H1 (cell line): ENCODE results near the gene DNTT. TPM values are rescaled to one million over a fixed set of nuclear protein-coding genes. Genes with fewer than 3 reads are reported as not detected.

ENCODE experiments used
- CTCF ChIA-PET: fragments of 300-600 bp; sonication (Branson Sonifier 250); formaldehyde crosslinking; loops from one replicate; lab custom pipeline; 2021; ENCODE audit not compliant: partially characterized antibody; lab: Charles Lee
- POLR2A ChIA-PET: fragments of 300-600 bp; sonication (Branson Sonifier 250); formaldehyde crosslinking; loops from one replicate; lab custom pipeline; 2021; ENCODE audit warnings: inconsistent platforms; ENCODE audit not compliant: partially characterized antibody; lab: Charles Lee
- DNase-seq, 2 experiments: peaks; one replicate each; pipeline versions ENCODE4 v3.0.0 to v3.0.0-alpha.2; 2010 to 2022; ENCODE audit warnings: low spot score in 2 of 2, low read depth in 1 of 2, mixed read lengths in 1 of 2
- FAIRE-seq: peaks from 2 replicates; lab custom pipeline; 2011; peaks lifted over from hg19 to GRCh38; lab: Jason Lieb, UNC
- H2AFZ ChIP-seq: 2 replicates; pipeline ENCODE4 v1.8.1; 2012; ENCODE audit warnings: low read length, inconsistent platforms
- H2AK5ac ChIP-seq: 2 replicates; pipeline ENCODE4 v1.6.1; 2013; ENCODE audit warnings: low read depth, low read length
- H2BK120ac ChIP-seq: replicated peaks from 2 replicates; pipeline ENCODE3; 2013; ENCODE audit warnings: low read depth, low read length, inconsistent platforms
- H2BK12ac ChIP-seq: 2 replicates; pipeline ENCODE4 v1.6.1; 2013; ENCODE audit warnings: low read depth, low read length
- H2BK15ac ChIP-seq: 2 replicates; pipeline ENCODE4 v1.6.1; 2013; ENCODE audit warnings: low read length
- H2BK20ac ChIP-seq: 2 replicates; pipeline ENCODE4 v1.6.1; 2013; ENCODE audit warnings: low read length
- H2BK5ac ChIP-seq: 2 replicates; pipeline ENCODE4 v1.6.1; 2013; ENCODE audit warnings: low read depth, low read length
- H3K14ac ChIP-seq: 2 replicates; pipeline ENCODE4 v1.6.1; 2013; ENCODE audit warnings: inconsistent platforms; ENCODE audit not compliant: insufficient read length
- H3K18ac ChIP-seq: 2 replicates; pipeline ENCODE4 v1.6.1; 2013; ENCODE audit warnings: low read length; ENCODE audit errors: extremely low read depth
- H3K23ac ChIP-seq: 2 replicates; pipeline ENCODE4 v1.6.1; 2013; ENCODE audit warnings: inconsistent platforms; ENCODE audit not compliant: insufficient read length
- H3K23me2 ChIP-seq: 2 replicates; pipeline ENCODE4 v1.6.1; 2013; ENCODE audit warnings: low read depth, low read length
- H3K27ac ChIP-seq: 2 replicates; pipeline ENCODE4 v1.6.1; 2011; ENCODE audit warnings: low read depth, low read length, inconsistent platforms
- H3K27me3 ChIP-seq, 4 experiments: replicated peaks in 1 of 4; 1 replicate in 1 of 4; 2 replicates in 3 of 4; pipeline versions ENCODE4 v1.6.1 to v1.8.1; 2011 to 2013; ENCODE audit warnings: low read length in 3 of 4, mild to moderate bottlenecking in 3 of 4, inconsistent platforms in 2 of 4, mixed read lengths in 2 of 4, moderate library complexity in 1 of 4; ENCODE audit not compliant: control insufficient read depth in 3 of 4, insufficient read depth in 3 of 4; ENCODE audit errors: extremely low read depth in 1 of 4
- H3K36me3 ChIP-seq, 4 experiments: 2 replicates each; pipeline versions ENCODE4 v1.6.1 to v1.8.1; 2011 to 2013; ENCODE audit warnings: mild to moderate bottlenecking in 4 of 4, low read length in 3 of 4, moderate library complexity in 2 of 4, control low read depth in 1 of 4, inconsistent platforms in 1 of 4; ENCODE audit not compliant: insufficient read depth in 4 of 4, control insufficient read depth in 2 of 4
- H3K4ac ChIP-seq: replicated peaks from 2 replicates; pipeline ENCODE3; 2013; ENCODE audit warnings: low read length, low read depth, mixed read lengths, inconsistent platforms; ENCODE audit not compliant: insufficient read length
- H3K4me1 ChIP-seq, 4 experiments: replicated peaks in 1 of 4; 1 replicate in 1 of 4; 2 replicates in 3 of 4; pipeline versions ENCODE4 v1.6.1 to v1.8.1; 2011 to 2013; ENCODE audit warnings: low read length in 3 of 4, inconsistent platforms in 2 of 4, mixed read lengths in 1 of 4; ENCODE audit not compliant: insufficient read depth in 4 of 4, control insufficient read depth in 3 of 4
- H3K4me2 ChIP-seq, 2 experiments: 2 replicates each; pipeline versions ENCODE4 v1.6.1 to v1.8.1; 2011 to 2013; ENCODE audit warnings: low read depth in 2 of 2, low read length in 2 of 2, control low read depth in 1 of 2, inconsistent platforms in 1 of 2, mild to moderate bottlenecking in 1 of 2; ENCODE audit not compliant: insufficient read depth in 1 of 2
- H3K4me3 ChIP-seq, 4 experiments: fragments of 200-600, 300-600 bp in 1 of 4; sonication (generic), shearing (Covaris generic), sonication (Bioruptor Twin) in 1 of 4; 2 replicates each; pipeline versions ENCODE4 v1.5.1 to v1.8.1; 2011 to 2016; ENCODE audit warnings: low read length in 4 of 4, low read depth in 3 of 4, control low read depth in 2 of 4, inconsistent platforms in 2 of 4, mild to moderate bottlenecking in 2 of 4, mixed read lengths in 1 of 4, moderate library complexity in 1 of 4; ENCODE audit not compliant: insufficient read depth in 2 of 4; ENCODE audit errors: extremely low read depth in 1 of 4
- H3K56ac ChIP-seq: replicated peaks from 2 replicates; pipeline ENCODE3; 2013; ENCODE audit warnings: low read depth, mild to moderate bottlenecking, mixed read lengths, low read length, inconsistent platforms; ENCODE audit not compliant: insufficient read length
- H3K79me1 ChIP-seq: 2 replicates; pipeline ENCODE4 v1.6.1; 2013; ENCODE audit warnings: low read depth, low read length, control low read depth
- H3K79me2 ChIP-seq, 2 experiments: 2 replicates each; pipeline versions ENCODE4 v1.6.1 to v1.8.1; 2012 to 2013; ENCODE audit warnings: low read length in 2 of 2, mild to moderate bottlenecking in 2 of 2, inconsistent platforms in 1 of 2; ENCODE audit not compliant: insufficient read depth in 2 of 2, control insufficient read depth in 1 of 2
- H3K9ac ChIP-seq, 4 experiments: replicated peaks in 1 of 4; 1 replicate in 1 of 4; 2 replicates in 3 of 4; pipeline versions ENCODE4 v1.6.1 to v1.8.1; 2011 to 2013; ENCODE audit warnings: low read depth in 3 of 4, low read length in 3 of 4, control low read depth in 2 of 4, mild to moderate bottlenecking in 2 of 4, moderate library complexity in 2 of 4, inconsistent platforms in 1 of 4; ENCODE audit errors: extremely low read depth in 1 of 4
- H3K9me3 ChIP-seq, 2 experiments: 2 replicates each; pipeline versions ENCODE4 v1.6.1 to v1.8.1; 2012 to 2013; ENCODE audit warnings: mild to moderate bottlenecking in 2 of 2, moderate library complexity in 2 of 2, control low read depth in 1 of 2, inconsistent platforms in 1 of 2, low read depth in 1 of 2, low read length in 1 of 2, mixed read lengths in 1 of 2; ENCODE audit not compliant: insufficient read depth in 2 of 2
- H4K20me1 ChIP-seq, 2 experiments: replicated peaks in 1 of 2; 2 replicates each; pipeline versions ENCODE3 to v1.8.1; 2011 to 2013; ENCODE audit warnings: inconsistent platforms in 2 of 2, low read length in 2 of 2, mild to moderate bottlenecking in 1 of 2; ENCODE audit not compliant: insufficient read depth in 2 of 2, control insufficient read depth in 1 of 2
- H4K5ac ChIP-seq: 2 replicates; pipeline ENCODE4 v1.6.1; 2013; ENCODE audit warnings: low read length, low read depth, mixed read lengths, inconsistent platforms; ENCODE audit not compliant: insufficient read length
- H4K8ac ChIP-seq: 2 replicates; pipeline ENCODE4 v1.8.0; 2013; ENCODE audit warnings: mild to moderate bottlenecking, moderate library complexity, low read length, inconsistent platforms; ENCODE audit not compliant: insufficient read depth; ENCODE audit errors: extremely low read depth
- H4K91ac ChIP-seq: replicated peaks from 2 replicates; pipeline ENCODE3; 2013; ENCODE audit warnings: low read length, mixed read lengths, inconsistent platforms; ENCODE audit not compliant: insufficient read length
- BACH1 ChIP-seq: IDR thresholded peaks from 2 replicates; pipeline ENCODE4 v1.6.1; 2012; ENCODE audit warnings: low read length, improper control_type of control experiment
- GABPA ChIP-seq: IDR thresholded peaks from 2 replicates; pipeline ENCODE4 v1.6.1; 2011; ENCODE audit warnings: mild to moderate bottlenecking, low read length, moderate library complexity, borderline replicate concordance; ENCODE audit not compliant: insufficient read depth
- GTF2F1 ChIP-seq: IDR thresholded peaks from 2 replicates; pipeline ENCODE4 v1.6.1; 2012; ENCODE audit warnings: low read depth, low read length, improper control_type of control experiment, borderline replicate concordance
- JUND ChIP-seq: IDR thresholded peaks from 2 replicates; pipeline ENCODE4 v1.6.1; 2011; ENCODE audit warnings: mild to moderate bottlenecking, improper control_type of control experiment, low read length
- NRF1 ChIP-seq: IDR thresholded peaks from 2 replicates; pipeline ENCODE4 v1.6.1; 2011; ENCODE audit warnings: mild to moderate bottlenecking, low read depth, low read length, improper control_type of control experiment
- SP2 ChIP-seq: IDR thresholded peaks from 2 replicates; pipeline ENCODE4 v1.6.1; 2012; ENCODE audit warnings: mild to moderate bottlenecking, low read length, inconsistent platforms
- SRF ChIP-seq: IDR thresholded peaks from 2 replicates; pipeline ENCODE4 v1.6.1; 2011; ENCODE audit warnings: mild to moderate bottlenecking, low read depth, low read length, moderate library complexity
- TEAD4 ChIP-seq: IDR thresholded peaks from 2 replicates; pipeline ENCODE4 v1.6.1; 2012; ENCODE audit warnings: low read depth, low read length, inconsistent platforms, mixed read lengths
- WGBS, 2 experiments: shearing (Covaris generic) in 1 of 2; methylation state at CpG; one replicate each; pipeline versions ENCODE4 v1.1.6 to v1.1.7; 2013 to 2015; ENCODE audit warnings: low lambda C conversion rate in 2 of 2, mixed read lengths in 2 of 2, inconsistent platforms in 1 of 2, low coverage in 1 of 2, missing lambda C conversion rate in 1 of 2; ENCODE audit not compliant: insufficient replicate concordance in 2 of 2, insufficient coverage in 1 of 2, insufficient read length in 1 of 2; ENCODE audit errors: extremely low coverage in 1 of 2, missing lambda C conversion rate in 1 of 2; 5-methylcytosine and 5-hydroxymethylcytosine counted together
- polyA plus RNA-seq, 7 experiments: library from polyadenylated mRNA; depleted of rRNA in 3 of 7; stranded (reverse) in 5 of 7; unstranded in 2 of 7; fragments of >200 nt in 5 of 7; fragments of 200-250 nt in 2 of 7; gene quantifications; 1 replicate in 5 of 7; 2 replicates in 1 of 7; 4 replicates in 1 of 7; pipeline versions ENCODE4 v1.2.1 to v1.2.3, GENCODE V29; 2011 to 2013; ENCODE audit warnings: missing spikeins in 2 of 7, mixed read lengths in 2 of 7
- total RNA-seq: library from RNA; stranded (reverse); fragmentation: NEBNext Ultra II Directional; extraction: Animal tissue kit (Norgen Biotek cat#: 25700); gene quantifications from 2 replicates; pipeline ENCODE4 v1.2.1, GENCODE V29; 2021
- TF ChIP-seq, protein P1 (sequence below), 3 experiments: IDR thresholded peaks; 1 replicate in 2 of 3; 2 replicates in 1 of 3; pipeline versions ENCODE4 v1.5.1 to v1.6.1; 2011; ENCODE audit warnings: low read length in 3 of 3, mild to moderate bottlenecking in 3 of 3, inconsistent platforms in 2 of 3, low read depth in 1 of 3, moderate library complexity in 1 of 3; ENCODE audit not compliant: insufficient read depth in 1 of 3; ENCODE audit errors: control extremely low read depth in 1 of 3

DNTT gene
- total and polyA plus RNA-seq, 2 of the 8 experiments (the other 6 are each of a cell fraction or from before 2014, with no cell fraction given) = not detected

DNA sequence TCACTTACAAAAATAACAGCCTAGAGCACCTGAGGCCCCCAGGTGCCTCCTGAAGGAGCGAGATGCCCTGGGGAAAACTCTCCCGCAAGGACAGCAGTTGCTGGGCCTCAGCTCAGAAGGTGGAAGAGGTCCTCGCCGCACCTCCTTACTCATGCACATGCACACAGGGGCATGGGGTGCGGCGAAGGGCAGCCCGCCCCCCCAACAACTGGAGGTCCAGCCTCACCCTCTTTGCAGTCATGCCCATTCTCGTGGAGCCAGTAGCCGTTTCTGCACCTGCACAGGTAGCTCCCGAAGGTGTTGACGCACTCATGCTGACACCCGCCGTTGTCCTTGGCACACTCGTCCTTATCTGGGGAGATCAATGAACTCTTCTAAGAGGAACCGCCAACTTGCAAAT, 74.5 kb downstream of the DNTT start:
- H3K79me1 ChIP-seq = no peaks in the 10 kb centered on the region
- H4K20me1 ChIP-seq = no peaks in the 10 kb centered on the region
- H4K5ac ChIP-seq = no peak overlapping the region
- ChIA-PET POLR2A (interaction anchor here (0.5 kb wide), 1 partner anchor 51 kb away, joined by 3 read pairs; no protein-coding TSS in a partner anchor), CTCF (interaction anchor here (0.7 to 12.6 kb wide), 13 partner anchors 8 to 382 kb away, joined by 3 to 187 read pairs (median 5); partner anchors contain the start of gene TLL2)
- H2AFZ ChIP-seq = no peak overlapping the region
- FAIRE-seq (no peak), DNase-seq (no peak)
- TF ChIP-seq NRF1 (no peak), SRF (no peak), GTF2F1 (no peak), SP2 (no peak), GABPA (no peak), JUND (no peak), TEAD4 (no peak), BACH1 (no peak)
- TF ChIP-seq, protein P1, sequence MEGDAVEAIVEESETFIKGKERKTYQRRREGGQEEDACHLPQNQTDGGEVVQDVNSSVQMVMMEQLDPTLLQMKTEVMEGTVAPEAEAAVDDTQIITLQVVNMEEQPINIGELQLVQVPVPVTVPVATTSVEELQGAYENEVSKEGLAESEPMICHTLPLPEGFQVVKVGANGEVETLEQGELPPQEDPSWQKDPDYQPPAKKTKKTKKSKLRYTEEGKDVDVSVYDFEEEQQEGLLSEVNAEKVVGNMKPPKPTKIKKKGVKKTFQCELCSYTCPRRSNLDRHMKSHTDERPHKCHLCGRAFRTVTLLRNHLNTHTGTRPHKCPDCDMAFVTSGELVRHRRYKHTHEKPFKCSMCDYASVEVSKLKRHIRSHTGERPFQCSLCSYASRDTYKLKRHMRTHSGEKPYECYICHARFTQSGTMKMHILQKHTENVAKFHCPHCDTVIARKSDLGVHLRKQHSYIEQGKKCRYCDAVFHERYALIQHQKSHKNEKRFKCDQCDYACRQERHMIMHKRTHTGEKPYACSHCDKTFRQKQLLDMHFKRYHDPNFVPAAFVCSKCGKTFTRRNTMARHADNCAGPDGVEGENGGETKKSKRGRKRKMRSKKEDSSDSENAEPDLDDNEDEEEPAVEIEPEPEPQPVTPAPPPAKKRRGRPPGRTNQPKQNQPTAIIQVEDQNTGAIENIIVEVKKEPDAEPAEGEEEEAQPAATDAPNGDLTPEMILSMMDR (IDR thresholded peaks at IDR 0.05; ENCODE audit: control extremely low read depth in 1 of 3, insufficient read depth in 1 of 3, low read depth in 1 of 3, low read length in 3 of 3) = no peak
- H2AK5ac ChIP-seq = no peak overlapping the region
- no peak overlapping the region for H4K8ac ChIP-seq
- no peak overlapping the region for H3K23ac ChIP-seq
- H3K14ac ChIP-seq = no peak overlapping the region
- H3K4me3 ChIP-seq = no peak overlapping the region
- no peak overlapping the region for H3K18ac ChIP-seq
- peaks cover 0 to 13% (median 6%) of the 10 kb centered on the region in 4 experiments; a peak in 6 of 7 replicates for H3K4me1 ChIP-seq
- H3K4ac ChIP-seq = no peak overlapping the region
- no peak overlapping the region for H2BK12ac ChIP-seq
- no peak overlapping the region for H3K9ac ChIP-seq
- H2BK20ac ChIP-seq = no peak overlapping the region
- no peak overlapping the region for H3K4me2 ChIP-seq
- no peak overlapping the region for H2BK120ac ChIP-seq
- H3K27ac ChIP-seq = no peak overlapping the region
- no peaks in the 10 kb centered on the region for H3K9me3 ChIP-seq
- H3K23me2 ChIP-seq = peaks cover 4% of the 10 kb centered on the region
- H3K36me3 ChIP-seq = no peaks in the 10 kb centered on the region
- peaks cover 0 to 3% (median 1%) of the 10 kb centered on the region in 4 experiments; a peak in 3 of 7 replicates for H3K27me3 ChIP-seq
- no peak overlapping the region for H2BK15ac ChIP-seq
- H4K91ac ChIP-seq = no peak overlapping the region
- H3K56ac ChIP-seq = no peak overlapping the region
- WGBS, 2 experiments = 93% methylated on average over 15 of the region's 15 CpGs; no CpG with 5 or more reads in 1 of the 2 experiments
- no peak overlapping the region for H2BK5ac ChIP-seq
- H3K79me2 ChIP-seq = no peaks in the 10 kb centered on the region
